Skeletal muscle tissue (tissue), 4 donors: ENCODE results near the gene LRP1B. TPM values are rescaled to one million over a fixed set of nuclear protein-coding genes. Genes with fewer than 3 reads are reported as not detected.

Experiments used
- H3K27ac ChIP-seq: one replicate; pipeline ENCODE4 v1.7.0; 2013; ENCODE audit warnings: mild to moderate bottlenecking, low read depth, low read length, inconsistent platforms
- H3K27me3 ChIP-seq, 3 donors: one replicate each; pipeline ENCODE4 v1.7.0; 2013; ENCODE audit warnings: low read length in 3 of 3; ENCODE audit not compliant: control insufficient read depth in 3 of 3, insufficient read depth in 3 of 3
- H3K36me3 ChIP-seq, 3 donors: one replicate each; pipeline ENCODE4 v1.7.0; 2013; ENCODE audit warnings: low read length in 3 of 3; ENCODE audit not compliant: control insufficient read depth in 3 of 3, insufficient read depth in 3 of 3
- H3K4me1 ChIP-seq, 3 donors: one replicate each; pipeline ENCODE4 v1.7.0; 2013; ENCODE audit warnings: low read length in 3 of 3, mild to moderate bottlenecking in 3 of 3; ENCODE audit not compliant: control insufficient read depth in 3 of 3, insufficient read depth in 3 of 3
- H3K4me3 ChIP-seq, 3 donors: one replicate each; pipeline ENCODE4 v1.7.0; 2013; ENCODE audit warnings: low read length in 3 of 3
- H3K9ac ChIP-seq, 3 donors: one replicate each; pipeline ENCODE4 v1.7.0; 2013; ENCODE audit warnings: low read length in 3 of 3, mild to moderate bottlenecking in 3 of 3, moderate library complexity in 2 of 3, low read depth in 1 of 3
- H3K9me3 ChIP-seq, 3 donors: one replicate each; pipeline ENCODE4 v1.7.0; 2013; ENCODE audit warnings: low read length in 3 of 3; ENCODE audit not compliant: control insufficient read depth in 3 of 3
- total RNA-seq: library from RNA; depleted of rRNA; stranded (reverse); fragments of >200 nt; gene quantifications from one replicate; pipeline ENCODE4 v1.2.3, GENCODE V29; 2014
- donor health status: Osteomylitis.

The LRP1B gene
- total RNA-seq, 1 donor from 2014 or later = 2.6 TPM

DNA sequence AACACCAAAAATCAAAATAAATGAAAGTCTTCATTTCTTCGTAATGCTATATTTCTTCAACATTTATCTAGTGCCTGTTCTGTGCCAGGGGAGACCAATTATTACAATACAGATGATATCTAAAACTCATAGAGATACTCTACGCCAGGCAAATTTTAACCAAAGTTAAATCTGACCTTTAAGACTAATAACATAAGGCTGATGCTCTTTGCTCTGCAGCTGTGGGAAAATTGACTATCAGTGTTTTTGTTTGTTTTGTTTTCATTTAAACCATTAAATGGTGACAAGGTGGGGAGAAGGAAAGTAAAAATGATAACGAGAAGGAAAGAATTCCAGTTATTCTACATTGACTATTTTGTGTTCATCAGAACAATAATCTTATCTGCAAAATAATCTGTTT lies 406.4 kb downstream of the LRP1B start:
- no peaks in the 10 kb centered on the region for H3K27me3 ChIP-seq
- H3K4me3 ChIP-seq = no peak overlapping the region

DNA sequence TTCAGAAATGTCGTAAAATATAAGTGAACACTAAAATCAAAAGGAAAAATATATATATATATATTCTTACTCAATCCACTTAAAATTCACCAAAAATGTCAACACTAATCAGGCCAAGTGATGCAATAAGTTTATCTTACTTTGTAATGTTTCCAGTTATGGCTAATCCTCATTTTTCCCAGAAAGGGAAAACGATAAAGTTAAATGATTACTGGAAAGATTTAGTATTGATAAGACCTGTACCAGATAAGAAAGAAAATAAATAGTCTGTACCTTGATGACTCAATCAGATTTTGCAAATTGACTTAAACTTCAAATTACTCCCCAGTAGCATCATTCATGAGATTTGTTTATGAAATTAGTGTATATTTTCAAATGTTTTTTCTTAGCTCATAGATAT lies 407.0 kb downstream of the LRP1B start:
- Histone ChIP-seq H3K27me3 (no peaks in the 10 kb centered on the region), H3K27ac (no peak overlapping the region), H3K9ac (no peak overlapping the region), H3K9me3 (no peaks in the 10 kb centered on the region), H3K36me3 (no peaks in the 10 kb centered on the region), H3K4me1 (no peaks in the 10 kb centered on the region), H3K4me3 (no peak overlapping the region)

More for the DNA sequence above, 406.4 kb downstream of the LRP1B start:
- no peaks in the 10 kb centered on the region for H3K4me1 ChIP-seq
- H3K27ac ChIP-seq = no peak overlapping the region
- no peaks in the 10 kb centered on the region for H3K36me3 ChIP-seq
- H3K9me3 ChIP-seq = no peaks in the 10 kb centered on the region
- no peak overlapping the region for H3K9ac ChIP-seq

DNA sequence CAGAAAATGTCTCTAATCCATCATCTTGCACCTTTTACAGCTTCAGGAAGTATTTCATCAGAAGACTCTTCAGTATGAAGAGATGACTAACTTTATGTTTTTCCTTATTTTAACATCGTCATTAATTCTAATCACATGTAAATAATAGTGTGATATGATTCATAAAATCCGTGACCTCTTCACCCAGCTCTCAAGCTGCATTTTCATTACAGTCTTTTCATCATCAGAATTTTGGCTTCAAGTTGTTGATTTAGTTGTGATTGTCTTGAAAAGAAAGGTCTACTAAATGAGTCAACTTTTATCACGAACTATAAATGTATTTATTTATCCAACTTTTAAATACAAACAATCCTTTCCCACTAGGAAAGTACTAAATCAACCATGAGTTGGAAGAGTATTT lies 410.3 kb downstream of the LRP1B start:
- Histone ChIP-seq H3K27ac (no peak overlapping the region), H3K9ac (no peak overlapping the region), H3K9me3 (no peaks in the 10 kb centered on the region), H3K36me3 (no peaks in the 10 kb centered on the region), H3K4me3 (no peak overlapping the region), H3K4me1 (no peaks in the 10 kb centered on the region), H3K27me3 (no peaks in the 10 kb centered on the region)

- Histone ChIP-seq H3K9ac (no peak overlapping the region), H3K9me3 (no peaks in the 10 kb centered on the region), H3K36me3 (no peaks in the 10 kb centered on the region), H3K27ac (no peak overlapping the region), H3K27me3 (no peaks in the 10 kb centered on the region), H3K4me1 (no peaks in the 10 kb centered on the region), H3K4me3 (no peak overlapping the region)
These were observed 416.3 kb downstream of the LRP1B start for GRCh38 chr2:141714496-141714895.

- no peaks in the 10 kb centered on the region for H3K4me1 ChIP-seq
- no peak overlapping the region for H3K4me3 ChIP-seq
- H3K27ac ChIP-seq = no peak overlapping the region
- H3K27me3 ChIP-seq = no peaks in the 10 kb centered on the region
- no peaks in the 10 kb centered on the region for H3K9me3 ChIP-seq
- no peaks in the 10 kb centered on the region for H3K36me3 ChIP-seq
- no peak overlapping the region for H3K9ac ChIP-seq
These were observed 419.2 kb downstream of the LRP1B start for GRCh38 chr2:141711627-141712026.

GRCh38 chr2:141710589-141711239 lies 420.1 kb downstream of the LRP1B start:
- Histone ChIP-seq H3K4me1 (no peaks in the 10 kb centered on the region), H3K27me3 (no peaks in the 10 kb centered on the region), H3K27ac (no peak overlapping the region), H3K4me3 (no peak overlapping the region), H3K36me3 (no peaks in the 10 kb centered on the region), H3K9me3 (no peaks in the 10 kb centered on the region), H3K9ac (no peak overlapping the region)

DNA sequence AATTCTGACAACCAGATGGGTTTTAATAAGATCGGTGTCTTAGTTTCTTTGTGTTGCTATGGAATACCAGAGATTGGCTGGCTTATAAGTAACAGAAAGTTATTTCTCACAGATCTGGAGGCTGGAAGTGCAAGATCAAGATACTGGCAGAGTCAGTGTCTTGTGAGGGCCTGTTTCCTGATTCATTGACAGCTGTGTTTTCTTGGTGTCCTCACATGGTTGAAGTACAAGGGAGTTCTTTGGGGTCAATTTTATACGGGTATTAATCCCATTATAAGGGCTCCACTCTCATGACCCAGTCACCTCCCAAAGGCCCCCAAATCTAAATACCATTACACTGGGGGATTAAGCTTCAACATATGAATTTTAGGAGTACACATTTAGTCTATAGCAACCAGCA lies 421.1 kb downstream of the LRP1B start:
- Histone ChIP-seq H3K9ac (no peak overlapping the region), H3K4me3 (no peak overlapping the region), H3K27me3 (no peaks in the 10 kb centered on the region), H3K9me3 (no peaks in the 10 kb centered on the region), H3K36me3 (no peaks in the 10 kb centered on the region), H3K27ac (no peak overlapping the region), H3K4me1 (no peaks in the 10 kb centered on the region)

GRCh38 chr2:141707486-141707885 lies 423.3 kb downstream of the LRP1B start:
- H3K36me3 ChIP-seq = no peaks in the 10 kb centered on the region
- H3K27me3 ChIP-seq = no peaks in the 10 kb centered on the region
- no peaks in the 10 kb centered on the region for H3K9me3 ChIP-seq
- no peak overlapping the region for H3K4me3 ChIP-seq
- H3K4me1 ChIP-seq = no peaks in the 10 kb centered on the region
- H3K9ac ChIP-seq = no peak overlapping the region
- H3K27ac ChIP-seq = no peak overlapping the region

DNA sequence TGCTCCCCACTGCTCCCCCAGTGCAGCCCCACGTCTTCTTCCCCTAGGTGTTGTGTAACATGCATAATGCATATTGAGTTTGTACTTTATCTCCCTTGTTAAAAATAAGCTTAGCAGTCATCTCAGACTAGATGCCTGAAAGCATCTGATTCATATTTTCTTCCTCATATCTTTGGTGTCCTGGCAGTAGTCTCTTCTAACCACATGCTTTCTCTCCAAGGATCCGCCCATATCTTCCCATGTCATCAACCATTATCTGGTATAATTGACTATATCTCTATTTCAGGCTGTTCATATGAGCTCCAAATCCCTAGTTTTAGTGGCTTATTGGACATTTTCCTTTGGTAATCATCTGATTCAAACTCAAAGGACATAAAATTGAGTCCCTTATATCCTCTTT lies 426.3 kb downstream of the LRP1B start:
- no peak overlapping the region for H3K4me3 ChIP-seq

GRCh38 chr2:141703501-141703900 lies 427.3 kb downstream of the LRP1B start:
- no peaks in the 10 kb centered on the region for H3K4me1 ChIP-seq
- no peaks in the 10 kb centered on the region for H3K27me3 ChIP-seq
- H3K9ac ChIP-seq = no peak overlapping the region

More for the DNA sequence above, 426.3 kb downstream of the LRP1B start:
- no peaks in the 10 kb centered on the region for H3K27me3 ChIP-seq
- no peak overlapping the region for H3K27ac ChIP-seq
- H3K9ac ChIP-seq = no peak overlapping the region
- no peaks in the 10 kb centered on the region for H3K36me3 ChIP-seq
- no peaks in the 10 kb centered on the region for H3K9me3 ChIP-seq
- H3K4me1 ChIP-seq = no peaks in the 10 kb centered on the region

More at GRCh38 chr2:141703501-141703900, 427.3 kb downstream of the LRP1B start:
- H3K9me3 ChIP-seq = no peaks in the 10 kb centered on the region
- no peak overlapping the region for H3K27ac ChIP-seq
- no peaks in the 10 kb centered on the region for H3K36me3 ChIP-seq
- H3K4me3 ChIP-seq = no peak overlapping the region
